Right lobe of liver (tissue), 6 donors: ENCODE results near the gene KCNF1. TPM values are rescaled to one million over a fixed set of nuclear protein-coding genes. Genes with fewer than 3 reads are reported as not detected.

Experiments used
- ATAC-seq, 4 donors: fragments of 200-7000 bp; cut with Tn5 transposase; one replicate each; pipeline ENCODE4 v1.9.1; 2020; ENCODE audit warnings: mild to moderate bottlenecking in 4 of 4, moderate library complexity in 4 of 4
- DNase-seq, 3 donors: peaks; one replicate each; pipeline ENCODE4 v3.0.0-alpha.2; 2020
- H3K27ac ChIP-seq, 3 donors: fragments of 200-600 bp; one replicate each; pipeline ENCODE4 v1.8.0; 2022
- H3K27me3 ChIP-seq, 2 donors: fragments of 200-600 bp; one replicate each; pipeline ENCODE4 v1.8.0; 2022
- H3K36me3 ChIP-seq, 4 donors: fragments of 200-600 bp; sonication (generic) in 1 of 4; one replicate each; pipeline versions ENCODE4 v1.5.1 to v1.8.0; 2017 to 2022; ENCODE audit warnings: control low read depth in 1 of 4
- H3K4me1 ChIP-seq, 4 donors: fragments of 200-600 bp; sonication (generic) in 1 of 4; one replicate each; pipeline versions ENCODE4 v1.5.1 to v1.8.0; 2017 to 2022; ENCODE audit warnings: control low read depth in 1 of 4
- H3K4me3 ChIP-seq, 3 donors: fragments of 200-600 bp; one replicate each; pipeline ENCODE4 v1.8.0; 2022
- H3K9me3 ChIP-seq, 4 donors: fragments of 200-600 bp; sonication (generic) in 1 of 4; one replicate each; pipeline versions ENCODE4 v1.5.1 to v1.8.0; 2017 to 2022; ENCODE audit warnings: control low read depth in 1 of 4
- POLR2A ChIP-seq: fragments of 450-650 bp; IDR thresholded peaks from one replicate; pipeline ENCODE4 v1.6.1; 2017; ENCODE audit warnings: antibody characterized with exemption, mild to moderate bottlenecking
- WGBS: methylation state at CpG from one replicate; pipeline ENCODE4 v1.1.6; 2018; ENCODE audit warnings: low coverage, low lambda C conversion rate; ENCODE audit not compliant: insufficient coverage; ENCODE audit errors: missing lambda C conversion rate; 5-methylcytosine and 5-hydroxymethylcytosine counted together
- intact Hi-C, 2 donors: fragments of 100-400 bp; cut with DNase I; formaldehyde crosslinking; loops; one replicate each; pipeline versions ENCODE4 v1.11.2 to v1.14.1; 2022
- total RNA-seq, 6 experiments: library from RNA; depleted of rRNA in 2 of 6; stranded (reverse); fragments of >200 nt in 2 of 6; fragmentation: NEBNext Ultra II Directional in 3 of 6; extraction: Animal tissue kit (Norgen Biotek cat#: 25700) in 3 of 6; gene quantifications; one replicate each; pipeline versions ENCODE4 v1.1.0 to v1.2.4, GENCODE V29; 2016 to 2023
- TF ChIP-seq, protein P1 (sequence below), 4 donors: fragments of 200-600 bp in 3 of 4; fragments of 450-650 bp in 1 of 4; IDR thresholded peaks; one replicate each; pipeline versions ENCODE4 v1.5.1 to v1.8.0; 2016 to 2022; ENCODE audit warnings: antibody characterized with exemption in 4 of 4, mild to moderate bottlenecking in 2 of 4
- donor health status: DM: no; HTN: yes; CAD: no.
- donor health status: DM: no; HTN: no; CAD: no.
- donor health status: DM: no; HTN: no; CAD: no.
- donor health status: DM: no; HTN: yes; CAD: no.
- donor health status: DM: no; HTN: yes; CAD: no.

The KCNF1 gene
- total RNA-seq, 6 experiments from 2014 or later = not detected

DNA sequence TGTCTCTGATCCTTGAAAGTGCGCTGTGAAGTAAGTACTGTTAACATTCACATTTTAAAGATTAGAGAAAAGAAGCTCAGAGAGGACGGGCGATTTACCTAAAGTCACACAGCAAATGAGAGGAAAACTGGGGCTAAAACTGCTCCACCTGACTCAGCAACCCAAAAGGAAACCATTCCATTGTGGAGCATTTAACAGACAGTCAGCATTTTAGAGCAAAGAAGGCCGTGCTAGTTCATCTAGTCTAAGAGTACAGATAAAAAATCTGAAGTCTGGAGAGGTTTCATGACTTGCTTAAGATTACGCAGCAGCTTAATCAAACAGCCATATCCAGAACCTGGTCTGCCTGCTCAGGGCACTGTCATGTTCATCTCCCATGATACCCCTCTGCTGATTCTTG lies 19.9 kb upstream of the KCNF1 start:
- intact Hi-C loops = no loop called here

DNA sequence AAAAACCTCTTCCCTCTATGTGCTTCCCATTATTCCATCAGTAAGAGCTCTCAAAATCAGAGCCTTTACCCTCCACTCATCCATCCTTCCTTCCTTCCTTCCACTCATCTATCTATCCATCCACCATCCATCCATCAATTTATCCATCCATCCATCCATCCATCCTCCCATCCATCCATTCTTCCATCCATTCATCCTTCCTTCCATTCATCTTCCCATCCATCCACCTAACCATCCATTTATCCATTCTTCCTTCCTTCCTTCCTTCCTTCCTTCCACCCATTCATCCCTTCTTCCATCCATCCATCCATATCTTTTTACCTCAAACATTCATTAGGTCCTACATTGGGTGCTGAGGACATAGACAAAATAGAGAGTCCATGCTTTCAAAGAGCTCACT lies 19.4 kb upstream of the KCNF1 start:
- ATAC-seq = no peak
- intact Hi-C loops = no loop called here
- no peaks in the 10 kb centered on the region for H3K9me3 ChIP-seq

More for the DNA sequence above, 19.9 kb upstream of the KCNF1 start:
- H3K9me3 ChIP-seq = no peaks in the 10 kb centered on the region
- ATAC-seq (no peak), DNase-seq (peak in 1 of 3 donors; percentile 2)
- TF ChIP-seq POLR2A = no peak
- TF ChIP-seq, protein P1, sequence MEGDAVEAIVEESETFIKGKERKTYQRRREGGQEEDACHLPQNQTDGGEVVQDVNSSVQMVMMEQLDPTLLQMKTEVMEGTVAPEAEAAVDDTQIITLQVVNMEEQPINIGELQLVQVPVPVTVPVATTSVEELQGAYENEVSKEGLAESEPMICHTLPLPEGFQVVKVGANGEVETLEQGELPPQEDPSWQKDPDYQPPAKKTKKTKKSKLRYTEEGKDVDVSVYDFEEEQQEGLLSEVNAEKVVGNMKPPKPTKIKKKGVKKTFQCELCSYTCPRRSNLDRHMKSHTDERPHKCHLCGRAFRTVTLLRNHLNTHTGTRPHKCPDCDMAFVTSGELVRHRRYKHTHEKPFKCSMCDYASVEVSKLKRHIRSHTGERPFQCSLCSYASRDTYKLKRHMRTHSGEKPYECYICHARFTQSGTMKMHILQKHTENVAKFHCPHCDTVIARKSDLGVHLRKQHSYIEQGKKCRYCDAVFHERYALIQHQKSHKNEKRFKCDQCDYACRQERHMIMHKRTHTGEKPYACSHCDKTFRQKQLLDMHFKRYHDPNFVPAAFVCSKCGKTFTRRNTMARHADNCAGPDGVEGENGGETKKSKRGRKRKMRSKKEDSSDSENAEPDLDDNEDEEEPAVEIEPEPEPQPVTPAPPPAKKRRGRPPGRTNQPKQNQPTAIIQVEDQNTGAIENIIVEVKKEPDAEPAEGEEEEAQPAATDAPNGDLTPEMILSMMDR (IDR thresholded peaks at IDR 0.05) = no peak
- H3K36me3 ChIP-seq = no peaks in the 10 kb centered on the region
- WGBS = 59% methylated on average over 5 of the region's 5 CpGs
- H3K27me3 ChIP-seq = no peaks in the 10 kb centered on the region
- H3K4me1 ChIP-seq = no peaks in the 10 kb centered on the region
- H3K27ac ChIP-seq = no peak overlapping the region
- no peak overlapping the region for H3K4me3 ChIP-seq

DNA sequence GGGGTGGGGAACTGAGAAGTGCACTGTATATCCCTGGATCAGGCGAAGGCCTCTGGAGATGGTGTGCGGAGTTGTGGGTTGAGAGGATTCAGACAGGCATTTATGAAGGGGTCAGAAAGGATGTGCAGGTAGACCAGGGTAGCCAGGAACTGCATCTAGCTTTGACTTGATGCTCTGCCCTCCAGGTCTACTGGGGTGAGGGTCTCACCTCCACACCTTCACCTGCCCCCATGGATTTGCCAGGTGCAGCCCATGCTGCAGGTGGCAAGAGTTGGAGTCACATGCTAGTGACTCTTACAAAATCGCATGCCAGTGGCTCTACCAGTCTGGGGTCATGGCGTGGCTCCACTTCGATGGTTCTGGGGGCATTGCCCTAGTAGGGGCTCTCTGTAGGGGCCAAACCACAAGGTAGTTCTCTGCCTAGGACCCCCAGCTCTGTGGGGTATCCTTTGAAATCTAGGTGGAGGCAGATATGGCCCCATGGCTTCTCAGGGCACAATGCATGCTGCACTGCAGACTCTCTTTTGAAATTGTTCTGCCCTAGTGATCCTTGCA lies 18.9 kb upstream of the KCNF1 start:
- TF ChIP-seq POLR2A = no peak
- TF ChIP-seq, protein P1 (IDR thresholded peaks at IDR 0.05) = no peak
- Histone ChIP-seq H3K27me3 (no peaks in the 10 kb centered on the region), H3K9me3 (no peaks in the 10 kb centered on the region), H3K4me3 (no peak overlapping the region), H3K36me3 (no peaks in the 10 kb centered on the region), H3K4me1 (no peaks in the 10 kb centered on the region), H3K27ac (no peak overlapping the region)
- peak in 1 of 3 donors; percentile 15 for DNase-seq
- no peak for ATAC-seq
- 82% methylated on average over 2 of the region's 5 CpGs for WGBS
- intact Hi-C loops = no loop called here

More for the DNA sequence above, 19.4 kb upstream of the KCNF1 start:
- Histone ChIP-seq H3K4me3 (no peak overlapping the region), H3K36me3 (no peaks in the 10 kb centered on the region), H3K4me1 (no peaks in the 10 kb centered on the region), H3K27ac (no peak overlapping the region), H3K27me3 (no peaks in the 10 kb centered on the region)
- no peak for DNase-seq
- TF ChIP-seq, protein P1 (IDR thresholded peaks at IDR 0.05) = no peak
- TF ChIP-seq POLR2A = no peak

DNA sequence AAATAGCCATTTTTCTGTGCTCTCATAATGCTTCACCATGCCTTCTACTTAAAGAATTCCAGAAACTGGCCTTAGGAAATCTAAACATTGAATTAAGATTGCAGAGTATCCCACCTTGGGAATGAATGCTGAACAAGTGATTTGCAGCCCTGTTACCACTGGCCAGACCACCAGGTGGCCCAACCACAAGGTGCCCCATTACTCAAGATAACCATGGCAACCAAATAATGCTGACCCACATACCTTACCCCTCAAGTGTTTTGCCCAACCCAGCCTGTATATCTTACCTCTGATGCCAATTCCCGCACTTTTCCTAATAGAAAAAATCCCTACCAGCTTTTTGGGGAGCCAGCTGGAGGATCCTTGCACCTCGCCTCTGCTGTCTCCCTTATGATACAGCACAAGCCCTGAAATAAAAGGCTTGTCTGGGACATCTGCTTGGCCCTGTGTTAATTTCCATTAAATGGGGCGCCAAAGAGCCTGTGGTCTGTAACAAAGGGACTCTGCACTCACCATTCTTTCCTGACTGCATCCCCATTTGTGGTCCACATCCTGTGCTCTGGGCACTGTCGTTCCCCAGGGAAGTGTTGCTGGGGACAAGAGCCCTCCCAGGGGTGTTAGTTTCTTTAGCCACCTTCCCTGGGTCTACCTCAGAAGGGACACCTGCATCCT lies 17.3 kb upstream of the KCNF1 start:
- H3K27me3 ChIP-seq = no peaks in the 10 kb centered on the region
- H3K9me3 ChIP-seq = no peaks in the 10 kb centered on the region
- no peak overlapping the region for H3K4me3 ChIP-seq
- no peak for TF ChIP-seq POLR2A
- TF ChIP-seq, protein P1 (IDR thresholded peaks at IDR 0.05) = no peak
- WGBS = 72% methylated on average over 2 of the region's 4 CpGs
- no peak overlapping the region for H3K27ac ChIP-seq
- DNase-seq (no peak), ATAC-seq (no peak)
- no peaks in the 10 kb centered on the region for H3K36me3 ChIP-seq
- no peaks in the 10 kb centered on the region for H3K4me1 ChIP-seq
- intact Hi-C loops = no loop called here
